GM12872 (cell line): Measurements from ENCODE around the gene DOCK9.

Experiments
- CTCF ChIP-seq: IDR thresholded peaks from 3 replicates; pipeline ENCODE4 v1.5.1; 2011; ENCODE audit warnings: low read depth, mild to moderate bottlenecking, low read length, moderate library complexity; ENCODE audit not compliant: insufficient read depth

The DOCK9 gene

GRCh38 chr13:98996046-98996445 lies 18.2 kb upstream of the DOCK9 start:
- TF ChIP-seq CTCF: no peak

- TF ChIP-seq CTCF: no peak
Observed at GRCh38 chr13:98994896-98995295, 17.0 kb upstream of the DOCK9 start.

- TF ChIP-seq CTCF: no peak
Observed at GRCh38 chr13:98994080-98994479, 16.2 kb upstream of the DOCK9 start.

- TF ChIP-seq CTCF: no peak
Observed at GRCh38 chr13:98992355-98992754, 14.5 kb upstream of the DOCK9 start.

- TF ChIP-seq CTCF: no peak
Observed at GRCh38 chr13:98990701-98991100, 12.8 kb upstream of the DOCK9 start.

GRCh38 chr13:98989469-98990235 lies 11.8 kb upstream of the DOCK9 start:
- no peak for TF ChIP-seq CTCF

GRCh38 chr13:98988780-98989179 lies 10.9 kb upstream of the DOCK9 start:
- no peak for TF ChIP-seq CTCF
